Hepatocyte (in vitro differentiated cells): ENCODE results near the gene ADGRV1.

Source experiments
- EZH2 ChIP-seq: fragments of 200-600 bp; sonication (generic); IDR thresholded peaks from 2 replicates; pipeline ENCODE4 v1.6.1; 2016; ENCODE audit warnings: antibody characterized with exemption, mild to moderate bottlenecking, borderline replicate concordance
- EZH2phosphoT487 ChIP-seq: fragments of 200-600 bp; sonication (generic); IDR thresholded peaks from one replicate; pipeline ENCODE4 v1.6.1; 2018; ENCODE audit warnings: antibody characterized with exemption, mild to moderate bottlenecking, low read depth, moderate library complexity; ENCODE audit not compliant: unreplicated experiment, severe bottlenecking
- TF ChIP-seq, protein P1 (sequence below): fragments of 200-600 bp; sonication (generic); IDR thresholded peaks from 2 replicates; pipeline ENCODE4 v1.5.1; 2016; ENCODE audit warnings: antibody characterized with exemption, mild to moderate bottlenecking; ENCODE audit not compliant: poor library complexity

DNA sequence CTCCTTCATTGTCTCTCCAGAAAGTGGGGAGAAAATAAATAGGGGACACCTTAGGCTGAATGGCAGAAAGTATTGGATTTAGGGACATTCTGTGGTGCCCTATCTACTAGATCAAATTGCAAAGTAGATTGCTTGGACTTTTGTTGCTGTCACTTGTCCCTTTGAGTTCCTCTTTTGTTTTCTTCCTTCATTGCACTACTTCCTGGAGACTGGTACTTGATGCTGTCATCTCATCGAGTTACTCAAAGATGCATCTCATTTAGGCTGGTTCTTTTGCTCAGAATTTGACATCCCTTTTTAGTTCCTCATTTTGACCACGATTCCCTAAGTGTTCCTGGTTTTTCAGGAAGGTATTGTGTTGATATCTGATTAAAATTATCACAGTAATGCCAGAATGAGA, 137.6 kb downstream of the ADGRV1 start:
- TF ChIP-seq, protein P1, sequence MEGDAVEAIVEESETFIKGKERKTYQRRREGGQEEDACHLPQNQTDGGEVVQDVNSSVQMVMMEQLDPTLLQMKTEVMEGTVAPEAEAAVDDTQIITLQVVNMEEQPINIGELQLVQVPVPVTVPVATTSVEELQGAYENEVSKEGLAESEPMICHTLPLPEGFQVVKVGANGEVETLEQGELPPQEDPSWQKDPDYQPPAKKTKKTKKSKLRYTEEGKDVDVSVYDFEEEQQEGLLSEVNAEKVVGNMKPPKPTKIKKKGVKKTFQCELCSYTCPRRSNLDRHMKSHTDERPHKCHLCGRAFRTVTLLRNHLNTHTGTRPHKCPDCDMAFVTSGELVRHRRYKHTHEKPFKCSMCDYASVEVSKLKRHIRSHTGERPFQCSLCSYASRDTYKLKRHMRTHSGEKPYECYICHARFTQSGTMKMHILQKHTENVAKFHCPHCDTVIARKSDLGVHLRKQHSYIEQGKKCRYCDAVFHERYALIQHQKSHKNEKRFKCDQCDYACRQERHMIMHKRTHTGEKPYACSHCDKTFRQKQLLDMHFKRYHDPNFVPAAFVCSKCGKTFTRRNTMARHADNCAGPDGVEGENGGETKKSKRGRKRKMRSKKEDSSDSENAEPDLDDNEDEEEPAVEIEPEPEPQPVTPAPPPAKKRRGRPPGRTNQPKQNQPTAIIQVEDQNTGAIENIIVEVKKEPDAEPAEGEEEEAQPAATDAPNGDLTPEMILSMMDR = no peak
- TF ChIP-seq EZH2 (no peak), EZH2phosphoT487 (no peak)
